HG03354 (cell line): ENCODE data around the gene TOMT.
A peak's percentile ranks its signal among the peaks of the same experiment; 100 is the strongest.

ENCODE experiments used
- ATAC-seq: cut with Tn5 transposase; IDR thresholded peaks from one replicate; pipeline ENCODE4 v1.9.1; 2021; ENCODE audit warnings: mild to moderate bottlenecking; ENCODE audit not compliant: unreplicated experiment, poor library complexity, severe bottlenecking

Gene TOMT

DNA sequence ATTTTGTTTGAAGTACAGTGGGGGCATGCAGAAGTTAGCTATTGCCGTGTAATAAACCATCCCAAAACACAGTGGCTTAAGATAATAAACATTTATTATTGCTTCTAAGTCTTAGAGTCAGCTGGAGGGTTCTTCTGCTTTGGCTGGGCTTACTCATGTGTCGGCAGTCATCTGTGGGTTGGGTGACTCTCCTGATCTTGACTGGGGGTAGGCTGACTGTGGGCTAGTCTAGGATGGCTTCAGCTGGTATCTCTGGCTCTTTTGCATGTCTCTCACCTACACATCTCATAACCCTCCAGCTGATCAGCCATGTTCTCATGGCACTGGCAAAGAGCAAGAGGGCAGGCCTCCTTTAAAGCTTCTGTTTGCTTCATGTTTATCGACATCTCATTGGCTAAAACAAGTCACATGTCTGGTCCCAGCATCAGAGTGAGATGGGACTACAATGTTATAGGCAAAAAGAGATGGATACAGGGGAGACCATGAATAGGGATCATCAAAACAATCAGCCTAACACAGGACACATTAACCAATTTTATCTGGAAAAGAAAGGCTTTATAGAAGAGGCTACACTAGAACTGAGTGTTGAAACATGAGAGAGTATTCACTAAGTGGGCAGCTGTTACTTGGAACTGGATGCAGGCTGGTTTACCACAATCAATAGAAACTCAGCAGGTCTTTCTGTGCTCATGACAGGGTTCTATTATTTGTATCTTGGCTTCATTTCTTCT lies 19.9 kb upstream of the TOMT start:
- no peak for ATAC-seq

DNA sequence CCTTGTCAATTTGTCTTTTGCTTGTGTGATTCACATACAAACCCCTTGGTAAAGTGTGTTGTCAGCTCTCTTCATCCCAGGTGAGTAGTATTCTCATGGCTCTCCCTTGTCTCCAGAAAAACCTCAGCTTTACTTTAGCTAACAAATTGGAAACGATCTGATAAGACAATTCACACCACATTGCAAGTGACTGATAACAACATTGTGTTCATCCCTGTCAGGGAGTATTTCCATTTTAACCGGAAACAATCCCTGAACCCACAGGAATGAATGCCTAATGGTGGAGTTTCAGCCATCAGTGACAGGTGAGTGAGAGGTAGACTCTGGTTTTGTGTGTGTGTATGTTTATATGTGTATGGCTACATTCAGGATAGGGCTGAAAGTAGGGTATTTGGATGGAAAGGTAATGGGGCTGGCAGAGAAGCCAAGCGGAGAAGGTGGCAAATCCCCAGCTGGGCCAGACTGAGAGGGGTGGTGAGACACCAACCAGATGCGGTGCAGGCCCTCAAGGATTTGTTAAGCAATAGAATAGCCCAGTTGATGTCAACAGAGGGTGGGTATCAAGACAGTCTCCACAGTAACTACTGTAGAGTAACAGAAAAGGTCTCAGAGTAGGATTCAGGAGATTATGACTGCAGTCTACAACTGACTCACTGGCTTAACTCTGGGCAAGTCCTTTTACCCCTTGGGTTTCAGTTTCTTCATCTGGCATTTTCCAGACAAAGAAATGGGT lies 17.5 kb upstream of the TOMT start:
- ATAC-seq, result no peak

DNA sequence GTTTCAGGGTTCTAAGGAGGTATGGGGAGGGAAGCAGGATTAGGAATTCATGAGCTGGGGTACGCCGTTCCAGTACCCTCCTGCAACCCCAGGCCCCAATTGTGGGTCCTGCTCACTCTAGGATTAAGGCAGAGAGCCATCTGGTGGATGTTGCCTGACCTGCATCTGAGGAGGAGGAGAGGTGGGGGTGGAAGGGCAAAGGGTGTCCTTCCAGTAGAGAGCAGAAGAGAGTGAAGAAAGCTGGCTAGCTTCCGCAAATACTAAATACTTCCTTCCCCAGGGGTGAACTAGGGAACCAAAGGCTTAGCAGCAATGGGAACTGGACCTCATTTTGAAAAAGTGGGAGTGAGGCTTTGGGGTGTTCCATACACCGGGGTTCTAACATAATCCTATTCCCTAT lies 14.4 kb upstream of the TOMT start:
- peak; percentile 63 for ATAC-seq

DNA sequence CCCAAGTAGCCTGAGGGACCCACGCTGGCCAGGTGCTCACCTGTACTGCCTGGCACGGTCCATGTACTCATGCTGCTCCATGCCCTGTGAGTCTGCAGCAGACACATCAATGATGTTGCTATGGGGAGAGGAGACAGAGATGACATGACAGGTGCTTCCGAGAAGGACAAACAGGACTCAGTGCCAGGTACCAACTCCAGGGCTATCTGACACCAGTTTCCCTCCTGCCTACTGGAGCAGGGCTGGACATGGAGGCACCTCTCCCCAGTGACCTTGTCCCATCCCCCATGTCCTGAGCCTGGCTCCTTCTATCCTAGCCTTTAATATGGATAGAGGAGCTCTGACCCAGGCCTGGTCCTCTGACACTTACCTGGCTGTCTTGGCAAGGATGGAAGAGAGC lies 7.0 kb upstream of the TOMT start:
- ATAC-seq, result no peak

DNA sequence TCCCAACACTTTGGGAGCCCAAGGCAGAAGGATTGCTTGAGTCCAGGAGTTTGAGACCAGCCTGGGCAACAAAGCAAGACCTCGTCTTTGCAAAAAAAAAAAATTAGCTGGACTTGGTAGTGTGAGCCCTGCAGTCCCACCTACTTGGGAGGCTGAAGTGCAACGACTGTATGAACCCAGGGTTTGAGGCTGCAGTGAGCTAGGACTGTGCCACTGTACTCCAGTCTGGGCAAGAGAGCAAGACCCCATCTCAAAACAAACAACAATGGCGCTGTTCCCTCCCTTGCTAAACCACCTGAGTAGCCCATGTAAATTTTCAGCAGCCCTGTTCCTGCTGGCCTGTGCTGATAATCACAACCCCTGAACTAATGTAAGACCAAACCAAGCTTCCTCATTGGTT lies 5.7 kb upstream of the TOMT start:
- ATAC-seq, result no peak

DNA sequence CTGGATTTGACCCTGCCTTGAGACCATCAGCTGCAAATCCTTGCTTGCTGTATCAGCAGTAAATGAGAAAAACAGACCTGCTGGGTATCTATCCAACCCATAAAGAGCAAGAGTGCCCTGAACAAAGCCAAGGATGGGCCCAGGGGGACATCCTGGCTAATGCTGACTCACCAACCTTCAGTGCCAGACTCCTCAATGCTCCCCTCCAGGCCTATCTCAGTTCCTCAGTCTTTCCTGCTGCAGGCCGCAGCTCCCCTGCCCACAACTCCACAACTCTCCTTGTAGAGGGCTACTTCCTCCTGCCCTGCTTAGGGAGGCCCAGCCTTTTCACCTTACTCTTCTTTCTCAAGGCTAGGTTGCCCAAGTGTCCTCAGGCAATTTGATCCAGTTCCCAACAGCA lies 5.3 kb upstream of the TOMT start:
- no peak for ATAC-seq

DNA sequence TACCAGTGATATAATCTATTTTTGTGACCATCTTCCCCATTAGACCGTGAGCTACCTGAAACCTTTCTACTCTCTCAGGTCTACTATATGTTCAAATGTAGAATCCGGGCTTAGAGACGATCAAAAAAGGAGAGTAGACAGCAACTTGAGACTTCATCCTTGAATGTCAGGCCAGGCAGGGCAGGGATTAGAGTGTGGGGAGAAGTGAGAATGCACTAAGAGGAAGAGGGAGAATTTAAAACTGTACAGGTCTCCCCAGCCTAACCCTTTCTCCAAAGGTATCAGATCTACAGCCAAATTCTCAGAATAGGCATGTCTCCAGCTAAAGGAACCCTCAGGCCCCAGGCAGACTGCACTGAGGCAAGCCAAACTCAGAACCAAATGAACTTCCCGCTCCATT lies 3.6 kb upstream of the TOMT start:
- ATAC-seq, result no peak

DNA sequence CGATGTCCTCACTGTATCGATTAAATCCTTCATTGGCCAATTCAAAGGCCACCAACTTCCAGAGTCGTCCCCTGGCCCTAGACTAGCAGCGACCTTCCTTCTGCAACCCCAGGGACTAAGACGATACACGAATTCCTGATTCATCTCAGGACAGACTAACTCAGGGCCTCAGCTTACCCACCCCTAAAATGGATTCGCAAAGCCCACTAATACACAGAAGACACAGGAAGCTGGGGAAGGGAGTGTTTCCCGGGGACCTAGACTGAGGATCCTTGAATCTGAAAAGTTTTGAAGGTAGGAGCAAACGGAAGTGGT lies 3.1 kb upstream of the TOMT start:
- no peak for ATAC-seq

DNA sequence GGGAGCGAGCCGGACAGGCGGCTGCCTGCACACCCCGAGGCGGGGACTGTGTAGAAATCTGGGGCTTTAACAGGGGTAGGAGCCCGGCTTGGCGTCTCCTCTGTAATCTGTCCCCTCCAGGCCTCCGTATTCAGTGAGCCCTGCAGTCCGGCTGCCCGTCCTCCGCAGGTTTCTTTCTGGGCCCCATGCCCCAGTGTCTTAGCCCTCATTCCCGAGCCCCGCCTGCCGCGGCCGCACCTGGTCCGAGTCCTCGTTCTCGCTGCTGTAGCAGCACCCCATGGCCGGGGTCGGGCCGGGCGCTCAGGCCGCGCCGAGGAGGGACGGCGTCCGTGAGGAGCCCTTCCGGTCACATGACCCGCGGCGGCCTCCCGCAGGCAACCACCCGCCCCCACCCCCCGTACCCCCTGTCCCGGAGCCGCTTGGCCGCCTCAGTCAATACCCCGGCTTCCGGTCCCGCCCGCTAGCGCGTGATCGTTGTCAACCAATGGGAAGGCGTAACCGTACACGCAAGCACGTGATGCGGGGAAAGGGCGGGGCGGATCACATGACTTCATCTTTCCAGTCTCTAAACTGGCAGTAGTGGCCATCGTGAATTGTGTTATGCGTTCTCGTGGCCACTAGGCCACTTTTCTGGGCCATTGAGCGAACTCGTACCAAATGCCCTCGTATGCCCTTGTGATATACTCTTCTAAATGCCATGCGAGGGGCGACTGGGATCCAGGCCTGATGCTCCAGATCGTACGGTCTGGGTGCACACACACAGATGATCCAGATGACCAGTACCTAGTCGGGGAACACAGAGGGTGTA lies 2.6 kb upstream of the TOMT start, which contains the start of gene LAMTOR1:
Gene LAMTOR1, minus strand, starts transcription at position 352 of the 808 bp plus-strand sequence. Its CDS starts 73 bp downstream, at position 279.
- peak; percentile 92 for ATAC-seq

DNA sequence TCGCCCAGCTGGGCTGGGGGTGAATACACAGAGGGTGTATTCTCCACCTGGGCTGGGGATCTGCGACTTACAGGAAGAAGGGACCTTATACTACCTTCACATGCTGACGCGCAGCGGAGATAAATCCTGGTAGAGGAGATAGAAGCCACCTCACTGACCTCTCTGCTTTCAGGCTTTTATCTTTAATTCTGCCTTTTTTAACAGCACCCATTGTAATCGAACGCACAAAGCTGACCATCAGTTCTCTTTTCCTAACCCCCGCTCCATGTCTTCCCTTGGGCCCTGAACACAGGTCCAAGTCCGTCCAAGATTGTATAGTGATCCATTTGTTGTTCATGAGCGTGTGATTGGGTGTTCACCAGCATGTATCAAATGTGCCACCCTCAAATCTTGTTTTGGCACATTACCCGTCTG lies 2.0 kb upstream of the TOMT start:
- no peak for ATAC-seq

DNA sequence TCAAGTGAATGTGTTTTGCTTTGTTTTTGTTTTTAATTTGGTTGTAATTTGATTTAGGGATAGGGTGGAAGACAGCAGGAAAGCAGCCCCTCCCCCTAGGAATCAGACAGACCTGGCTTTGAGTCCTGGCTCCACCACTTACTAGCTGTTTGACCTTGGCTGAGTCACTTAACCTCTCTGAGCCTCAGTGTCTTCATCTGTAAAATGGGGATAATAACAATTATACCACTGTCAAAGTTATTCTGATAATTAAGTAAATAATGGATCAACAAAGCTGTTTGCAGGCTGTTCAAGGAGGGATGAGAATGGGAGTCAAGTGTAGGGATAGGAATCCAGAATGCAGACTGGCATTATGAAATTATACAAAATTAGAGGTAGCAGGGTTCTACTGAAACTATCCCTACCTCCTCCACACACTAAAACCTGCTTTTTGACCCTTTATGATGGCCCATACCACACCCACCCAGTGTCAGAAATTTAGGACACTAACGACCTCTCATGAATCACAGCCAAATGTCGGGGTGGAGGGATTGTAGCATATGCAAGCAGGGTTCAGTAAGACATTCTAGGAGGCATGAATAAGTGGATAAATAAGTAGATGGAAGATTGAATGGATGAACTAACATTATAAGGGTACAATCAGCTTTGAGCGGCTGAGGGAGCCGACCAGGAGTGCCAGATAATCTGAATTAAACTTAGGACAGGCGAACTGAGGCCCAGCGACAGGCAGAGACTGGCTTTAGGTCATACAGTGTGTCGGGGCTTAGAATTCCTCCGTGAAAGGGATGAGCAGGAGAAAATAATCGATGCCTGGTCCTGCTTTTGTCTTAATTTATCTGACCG lies 5.8 kb downstream of the TOMT start:
- peak; percentile 5 for ATAC-seq

DNA sequence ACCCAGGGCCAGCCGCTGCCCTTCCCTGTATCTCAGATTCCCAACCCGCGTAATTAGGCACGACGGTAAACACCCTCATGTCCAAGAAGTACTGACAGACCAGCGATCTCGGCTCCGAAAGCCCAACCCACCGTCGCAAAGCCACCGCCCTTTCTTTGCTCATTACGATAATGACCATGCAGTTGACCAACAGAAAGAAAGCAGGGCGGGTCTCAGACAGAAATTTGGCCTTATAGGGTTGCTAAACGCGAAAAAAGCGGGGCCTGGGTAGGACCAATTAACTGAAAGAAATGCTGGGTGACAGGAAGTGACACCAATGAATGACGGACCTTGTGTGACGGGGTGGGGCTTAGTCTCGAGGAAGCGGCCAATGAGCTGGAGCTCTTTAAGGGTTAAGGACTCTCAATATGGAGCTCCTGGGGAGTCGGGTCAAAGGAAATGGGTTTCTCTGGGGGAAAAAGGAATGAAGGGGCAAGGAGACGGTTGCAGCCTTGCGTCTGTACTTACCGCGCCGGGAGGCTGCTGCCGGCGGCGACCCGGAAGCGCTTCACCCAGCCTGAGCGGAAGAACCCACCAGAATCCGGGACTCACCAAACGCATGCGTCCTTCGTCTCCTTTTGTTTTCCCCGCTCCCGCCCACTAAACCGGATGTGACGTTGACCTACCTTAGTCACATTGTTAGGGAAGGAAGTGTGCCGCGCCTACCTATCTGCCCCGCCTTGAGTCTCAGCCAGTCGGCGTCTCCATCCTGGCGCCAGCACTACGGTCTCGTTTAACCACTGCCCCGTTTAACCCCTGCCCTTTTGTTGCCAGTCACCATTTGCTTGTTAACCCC lies 6.6 kb downstream of the TOMT start, which contains the start of gene ANAPC15:
Gene ANAPC15, minus strand, starts transcription at position 553 of the 835 bp plus-strand sequence. CDS start 1,419 bp downstream, outside the sequence.
- peak; percentile 93 for ATAC-seq

DNA sequence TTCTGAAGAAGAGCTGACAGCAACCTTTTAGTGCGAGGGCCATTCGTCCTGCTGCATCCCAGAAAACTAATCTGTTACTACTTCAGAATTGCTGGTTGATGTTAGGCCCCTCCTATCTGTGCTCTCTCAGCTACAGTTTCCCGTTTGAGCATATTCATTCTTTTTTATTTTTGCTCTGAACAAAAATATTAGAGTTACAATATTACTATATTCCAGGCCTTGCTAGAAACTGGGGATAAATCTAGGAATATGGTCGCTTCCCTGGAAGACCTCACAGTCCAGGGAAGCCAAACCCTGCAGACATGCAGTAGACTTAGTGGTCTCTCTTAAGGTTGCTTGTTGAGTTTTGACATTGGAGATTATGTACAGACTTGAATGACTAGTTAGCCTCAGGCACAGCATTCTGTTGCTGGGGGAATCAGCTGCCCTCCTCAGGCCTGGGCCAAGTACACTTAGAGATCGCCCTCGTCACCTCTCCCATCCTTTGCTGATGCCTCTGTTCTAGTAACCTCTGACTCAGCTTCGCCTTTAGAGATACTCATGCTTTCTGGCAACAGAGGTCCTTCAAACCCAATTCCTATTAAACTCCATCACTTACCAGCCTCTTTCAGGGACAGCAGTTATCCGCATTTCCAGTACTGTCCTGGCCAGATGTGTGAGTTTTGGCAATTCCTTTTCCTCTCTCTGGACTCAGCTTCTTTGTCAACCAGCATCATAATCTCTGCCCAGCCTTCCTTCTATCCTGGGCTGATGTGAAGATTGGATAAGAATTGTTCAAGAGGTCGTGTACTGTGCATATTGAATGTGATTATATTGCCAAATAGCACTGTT lies 7.5 kb downstream of the TOMT start:
- no peak for ATAC-seq

DNA sequence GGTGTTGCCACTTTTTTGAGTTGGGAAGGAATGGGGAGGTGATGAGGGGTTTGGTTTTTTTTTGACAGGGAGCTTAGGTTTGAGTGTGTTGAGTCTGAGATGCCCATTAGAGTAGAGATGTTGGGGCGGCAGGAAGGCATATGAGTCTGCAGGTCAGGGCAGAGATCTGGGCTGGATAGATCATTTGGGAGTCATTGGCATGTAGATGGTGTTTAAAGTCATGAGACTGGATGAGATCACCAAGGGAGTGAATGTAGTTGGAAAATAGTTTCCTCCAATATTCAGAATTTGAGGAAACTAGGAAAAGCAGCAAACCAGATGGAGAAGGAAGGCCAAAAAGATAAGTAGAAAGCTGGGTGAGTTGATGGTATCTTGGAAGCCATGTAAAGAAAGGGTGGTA lies 8.8 kb downstream of the TOMT start:
- ATAC-seq, result no peak

DNA sequence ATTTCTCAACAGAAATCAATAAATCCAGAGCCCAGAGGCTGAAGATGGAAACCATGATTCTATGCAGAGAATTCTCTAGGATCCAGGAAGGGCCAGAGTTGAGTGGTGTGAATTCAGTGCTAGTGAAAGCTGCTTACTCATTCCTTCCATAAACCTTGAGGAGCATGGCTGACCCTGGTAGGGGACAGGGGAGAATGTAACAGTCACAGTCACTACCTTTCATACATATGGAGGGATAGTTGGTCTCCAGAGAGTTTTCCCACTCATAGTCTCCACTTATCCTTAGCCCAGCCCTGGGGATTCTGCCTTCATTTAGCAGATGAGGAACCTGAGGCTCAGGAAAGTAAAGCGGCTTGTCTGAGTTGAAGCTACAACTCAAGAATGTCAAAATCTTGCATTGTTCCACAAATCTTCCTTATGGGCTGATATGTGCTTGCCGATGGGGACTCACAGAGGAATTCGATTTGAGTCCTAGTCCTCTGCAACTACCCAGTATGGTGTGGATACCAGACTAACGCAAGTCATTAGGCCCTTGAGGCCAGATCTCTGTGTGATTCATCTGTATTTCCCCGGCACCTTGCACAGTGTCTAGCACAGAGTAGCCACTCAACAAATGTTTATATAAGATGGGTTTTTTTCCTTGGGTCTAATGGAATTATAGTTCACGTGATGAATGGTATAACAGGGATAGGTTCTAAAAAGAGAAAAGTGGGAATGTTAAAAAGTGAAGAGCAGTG lies 10.5 kb downstream of the TOMT start:
- no peak for ATAC-seq

DNA sequence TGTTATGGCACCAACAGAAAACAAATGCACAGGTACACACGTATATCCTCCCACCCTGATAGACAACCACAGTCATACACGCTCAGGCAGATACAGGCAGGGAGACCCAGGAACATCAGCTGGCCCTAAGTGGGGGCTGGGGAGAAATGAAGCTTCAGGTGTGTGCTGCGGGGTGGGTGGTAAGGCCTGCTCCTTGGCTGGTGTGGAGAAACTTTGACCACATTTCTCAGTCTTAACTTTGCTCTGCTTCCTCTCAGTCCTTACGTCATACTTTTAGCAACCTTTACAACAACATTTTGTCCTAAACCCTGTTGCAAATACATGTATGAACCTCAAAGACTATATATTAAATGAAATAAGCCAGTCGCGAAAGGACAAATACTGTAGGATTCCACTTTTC lies 13.5 kb downstream of the TOMT start:
- no peak for ATAC-seq

DNA sequence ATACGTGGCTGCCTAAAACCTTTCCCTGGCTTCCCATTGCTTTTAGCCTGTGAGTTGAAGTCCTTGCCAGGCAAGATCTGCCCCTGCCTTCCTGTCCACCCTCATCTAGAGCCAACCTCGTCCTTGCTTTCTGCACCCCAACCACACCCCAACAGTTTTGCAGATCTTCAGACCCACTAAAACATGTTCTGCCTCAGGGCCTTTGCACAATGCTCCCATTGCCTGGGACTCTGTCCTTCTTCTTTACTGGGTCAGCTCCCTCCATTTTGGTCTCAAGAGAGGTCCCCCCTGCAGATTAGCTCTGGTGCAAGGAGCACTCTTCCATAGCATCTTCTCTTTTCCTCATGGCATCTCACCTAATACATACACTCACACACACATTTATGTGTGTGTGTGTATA lies 15.2 kb downstream of the TOMT start:
- ATAC-seq, result no peak
